HepG2 (cell line): ENCODE measurements around the gene CASZ1. TPM values are rescaled to one million over a fixed set of nuclear protein-coding genes. Genes with fewer than 3 reads are reported as not detected.
A peak's percentile ranks its signal among the peaks of the same experiment; 100 is the strongest.

Experiments used
- ATAC-seq: fragments of 200-7000 bp; cut with Tn5 transposase; 3 replicates; pipeline ENCODE4 v1.9.1; 2020; ENCODE audit warnings: mild to moderate bottlenecking, moderate library complexity
- BruUV-seq: library from RNA; stranded (reverse); fragments of 400-500 nt; replicated peaks from 2 replicates; lab custom pipeline; 2021; lab: Mats Ljungman, UMichigan
- CTCF ChIA-PET: fragments of 300-600 bp; formaldehyde crosslinking; extraction: SDS; loops from one replicate; lab custom pipeline; 2021; ENCODE audit warnings: low total read pairs, inconsistent platforms, low intra/inter-chr PET ratio; lab: Yijun Ruan, JAX
- POLR2A ChIA-PET: fragments of 350-600 bp; sonication (Branson Sonifier 250); formaldehyde crosslinking; loops from one replicate; lab custom pipeline; 2020; ENCODE audit warnings: antibody characterized with exemption, inconsistent platforms; lab: Yijun Ruan, JAX
- DNase-seq: peaks from one replicate; pipeline ENCODE4 v3.0.0-alpha.2; 2015; ENCODE audit warnings: low spot score
- FAIRE-seq: peaks from 3 replicates; lab custom pipeline; 2011; peaks lifted over from hg19 to GRCh38; lab: Jason Lieb, UNC
- H2AFZ ChIP-seq: one replicate; pipeline ENCODE4 v1.6.1; 2011; ENCODE audit warnings: low read length, inconsistent platforms
- H3K27ac ChIP-seq: fragments of 300-600 bp; 3 replicates; pipeline ENCODE4 v1.8.0; 2011; ENCODE audit warnings: mixed run types, mild to moderate bottlenecking, mixed read lengths, low read length, inconsistent platforms; ENCODE audit not compliant: insufficient read depth; ENCODE audit errors: extremely low read length
- H3K27me3 ChIP-seq, 2 experiments: fragments of 200-600 bp in 1 of 2; 2 replicates in 1 of 2; 3 replicates in 1 of 2; pipeline versions ENCODE4 v1.6.0 to v1.8.0; 2011; ENCODE audit warnings: low read length in 2 of 2, mild to moderate bottlenecking in 2 of 2, moderate library complexity in 2 of 2, inconsistent platforms in 1 of 2; ENCODE audit not compliant: insufficient read depth in 2 of 2, control insufficient read depth in 1 of 2
- H3K36me3 ChIP-seq, 2 experiments: fragments of 200-600 bp in 1 of 2; replicated peaks in 1 of 2; 2 replicates in 1 of 2; 3 replicates in 1 of 2; pipeline versions ENCODE4 v1.5.1 to v1.8.0; 2011; ENCODE audit warnings: low read length in 2 of 2, inconsistent platforms in 1 of 2; ENCODE audit not compliant: insufficient read depth in 2 of 2, control insufficient read depth in 1 of 2
- H3K4me1 ChIP-seq: 2 replicates; pipeline ENCODE4 v1.5.1; 2012; ENCODE audit warnings: low read length, inconsistent platforms; ENCODE audit not compliant: insufficient read depth
- H3K4me2 ChIP-seq: 2 replicates; pipeline ENCODE4 v1.6.0; 2011; ENCODE audit warnings: low read depth, low read length, inconsistent platforms
- H3K4me3 ChIP-seq, 3 experiments: fragments of 200-600 bp in 1 of 3; sonication (generic), shearing (Covaris generic) in 1 of 3; replicated peaks in 1 of 3; 2 replicates each; pipeline ENCODE4 v1.5.1; 2011 to 2016; ENCODE audit warnings: low read length in 3 of 3, inconsistent platforms in 2 of 3, low read depth in 2 of 3, mild to moderate bottlenecking in 2 of 3, control low read depth in 1 of 3, mixed read lengths in 1 of 3; ENCODE audit not compliant: insufficient read depth in 1 of 3
- H3K79me2 ChIP-seq: one replicate; pipeline ENCODE4 v1.6.1; 2011; ENCODE audit warnings: low read length, inconsistent platforms; ENCODE audit not compliant: insufficient read depth
- H3K9ac ChIP-seq: 2 replicates; pipeline ENCODE4 v1.6.0; 2011; ENCODE audit warnings: mild to moderate bottlenecking, low read depth, low read length, inconsistent platforms; ENCODE audit not compliant: insufficient read depth
- H3K9me3 ChIP-seq: 2 replicates; pipeline ENCODE4 v1.5.1; 2012; ENCODE audit warnings: mild to moderate bottlenecking, low read length
- H4K20me1 ChIP-seq: 2 replicates; pipeline ENCODE4 v1.6.0; 2011; ENCODE audit warnings: inconsistent platforms, mild to moderate bottlenecking, low read length, moderate library complexity; ENCODE audit not compliant: insufficient read depth
- CC2D1A ChIP-seq: sonication (generic); formaldehyde crosslinking; IDR thresholded peaks from 2 replicates; pipeline ENCODE4 v1.8.1; 2023; ENCODE audit warnings: mild to moderate bottlenecking, missing genetic modification reagents
- CEBPB ChIP-seq: IDR thresholded peaks from 2 replicates; pipeline ENCODE4 v1.6.1; 2011; ENCODE audit warnings: low read depth, low read length, improper control_type of control experiment, borderline replicate concordance
- HOXA9 ChIP-seq: sonication (generic); formaldehyde crosslinking; IDR thresholded peaks from 2 replicates; pipeline ENCODE4 v1.8.1; 2022; ENCODE audit warnings: missing genetic modification reagents, mild to moderate bottlenecking, moderate library complexity, borderline replicate concordance
- REXO4 ChIP-seq: sonication (generic); formaldehyde crosslinking; IDR thresholded peaks from 2 replicates; pipeline ENCODE4 v1.8.0; 2022; ENCODE audit warnings: missing genetic modification reagents, mild to moderate bottlenecking, borderline replicate concordance
- ZBTB2 ChIP-seq: sonication (generic); formaldehyde crosslinking; IDR thresholded peaks from 2 replicates; pipeline ENCODE4 v1.8.0; 2022; ENCODE audit warnings: low read depth, missing genetic modification reagents
- ZBTB3 ChIP-seq: sonication (generic); formaldehyde crosslinking; IDR thresholded peaks from 2 replicates; pipeline ENCODE4 v1.4.0; 2020; ENCODE audit warnings: low read depth, mild to moderate bottlenecking, moderate library complexity, missing genetic modification reagents, borderline replicate concordance
- ZNF101 ChIP-seq: sonication (generic); formaldehyde crosslinking; IDR thresholded peaks from 2 replicates; pipeline ENCODE4 v1.4.0; 2020; ENCODE audit warnings: mild to moderate bottlenecking, low read depth, missing genetic modification reagents, borderline replicate concordance
- ZNF12 ChIP-seq: sonication (generic); formaldehyde crosslinking; IDR thresholded peaks from 2 replicates; pipeline ENCODE4 v1.5.0; 2020; ENCODE audit warnings: missing genetic modification reagents
- WGBS: methylation state at CpG from one replicate; pipeline ENCODE4 v1.1.6; 2017; ENCODE audit warnings: low lambda C conversion rate; 5-methylcytosine and 5-hydroxymethylcytosine counted together
- in situ Hi-C: cut with HindIII; loops from 2 replicates; pipeline ENCODE4 v1.10.0; 2017; ENCODE audit warnings: low pct_unique_long_range_greater_than_20kb; ENCODE audit not compliant: extremely low pct_ligation_motif_present
- intact Hi-C: fragments of 100-400 bp; cut with micrococcal nuclease; formaldehyde crosslinking; loops from one replicate; pipeline ENCODE4 v1.10.0; 2022; ENCODE audit not compliant: unreplicated experiment
- polyA plus RNA-seq, 8 experiments: library from polyadenylated mRNA; depleted of rRNA in 3 of 8; stranded (reverse) in 7 of 8; unstranded in 1 of 8; fragments of >200 nt; fragmentation: Illumina TruSeq in 4 of 8; extraction: Trizol in 4 of 8; gene quantifications; 2 replicates each; pipeline versions ENCODE4 v1.2.1 to v1.2.3, GENCODE V29; 2011 to 2016; ENCODE audit warnings: low read depth in 4 of 8, missing spikeins in 1 of 8, mixed read lengths in 1 of 8; ENCODE audit not compliant: insufficient read depth in 1 of 8
- total RNA-seq, 5 experiments: library from RNA; depleted of rRNA; stranded (reverse); fragments of >200 nt; fragmentation: Illumina TruSeq; extraction: Trizol; gene quantifications; 2 replicates each; pipeline ENCODE4 v1.2.3, GENCODE V29; 2016; ENCODE audit warnings: low read depth in 1 of 5

Gene CASZ1
- total and polyA plus RNA-seq, 2 of the 13 experiments (the other 11 are each of a cell fraction or from before 2014, with no cell fraction given) = 1.9 to 3.7 TPM

- no peak for FAIRE-seq
- Histone ChIP-seq H3K9me3 (no peaks in the 10 kb centered on the region), H3K9ac (no peak overlapping the region), H3K27ac (no peak overlapping the region), H3K79me2 (no peaks in the 10 kb centered on the region), H3K4me2 (no peak overlapping the region), H3K4me3 (no peak overlapping the region), H3K36me3 (no peaks in the 10 kb centered on the region), H4K20me1 (no peaks in the 10 kb centered on the region), H3K27me3 (peaks cover 3 to 16% of the 10 kb centered on the region in 2 experiments; a peak in 4 of 5 replicates), H2AFZ (no peak overlapping the region), H3K4me1 (no peaks in the 10 kb centered on the region)
- intact Hi-C loops (no loop called here), in situ Hi-C loops (no loop called here)
- ChIA-PET CTCF (no interaction called here), POLR2A (no interaction called here)
- ATAC-seq = peak; percentile 23; the same call in 1 of the 3 replicates
- WGBS = 0% methylated on average over 1 of the region's 6 CpGs
- DNase-seq = no peak
- BruUV-seq = no TSS peak
- TF ChIP-seq ZNF12 (CRISPR knock-in tag) = peak; percentile 77
- TF ChIP-seq CC2D1A = no peak
- no peak for TF ChIP-seq ZBTB3 (CRISPR knock-in tag)
- no peak for TF ChIP-seq ZNF101 (CRISPR knock-in tag)
- 0 out of 2 replicates have a peak, but pooled peaks have one; percentile 16 for TF ChIP-seq CEBPB
- TF ChIP-seq HOXA9 (CRISPR knock-in tag) = no peak
Measured at GRCh38 chr1:10745383-10745782, 51.1 kb downstream of the CASZ1 start.

- ATAC-seq = no peak
- Histone ChIP-seq H2AFZ (no peak overlapping the region), H3K27me3 (peaks cover 1 to 21% of the 10 kb centered on the region in 2 experiments; a peak in 4 of 5 replicates), H3K36me3 (no peaks in the 10 kb centered on the region), H3K27ac (no peak overlapping the region), H3K9ac (no peak overlapping the region), H3K9me3 (no peaks in the 10 kb centered on the region), H4K20me1 (no peaks in the 10 kb centered on the region), H3K4me1 (peaks cover 3% of the 10 kb centered on the region), H3K79me2 (no peaks in the 10 kb centered on the region), H3K4me3 (no peak overlapping the region), H3K4me2 (no peak overlapping the region)
- CTCF ChIA-PET = no interaction called here
- in situ Hi-C loops = no loop called here
- WGBS = 77% methylated on average over 1 of the region's 18 CpGs
- BruUV-seq = no TSS peak
- intact Hi-C loops = no loop called here
- DNase-seq = no peak
- POLR2A ChIA-PET = no interaction called here
- FAIRE-seq = no peak
- TF ChIP-seq REXO4 (no peak), ZBTB2 (CRISPR knock-in tag) (no peak)
Measured at GRCh38 chr1:10744654-10745238, 51.7 kb downstream of the CASZ1 start.
